Measurements from ENCODE around the gene PRMT7.

The PRMT7 gene

DNA sequence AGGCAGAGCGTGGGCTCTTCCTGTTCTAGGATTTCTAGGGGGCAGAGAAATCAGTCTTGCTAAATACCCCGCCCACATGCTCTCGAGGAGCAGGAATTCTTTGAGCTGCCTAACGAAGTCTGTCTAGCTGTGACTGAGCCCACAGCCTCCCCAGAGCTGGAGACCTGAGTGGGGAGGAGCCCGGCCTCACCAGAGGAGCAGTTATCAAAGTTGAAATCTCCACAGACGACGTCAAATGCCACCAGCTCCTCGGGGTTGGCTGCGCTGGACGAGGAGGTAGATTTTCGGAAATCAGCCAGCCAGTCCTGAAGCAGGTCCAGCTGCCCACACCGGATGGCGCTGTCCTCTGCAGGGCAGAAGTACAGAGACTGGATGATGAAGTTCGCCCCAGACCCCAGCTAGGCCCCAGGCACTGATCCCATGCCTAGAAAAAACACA is 53.8 kb downstream of the PRMT7 start:
- DNase-seq: no peak

- no peak for DNase-seq
These were observed 54.5 kb downstream of the PRMT7 start for GRCh38 chr16:68365167-68365817.

DNA sequence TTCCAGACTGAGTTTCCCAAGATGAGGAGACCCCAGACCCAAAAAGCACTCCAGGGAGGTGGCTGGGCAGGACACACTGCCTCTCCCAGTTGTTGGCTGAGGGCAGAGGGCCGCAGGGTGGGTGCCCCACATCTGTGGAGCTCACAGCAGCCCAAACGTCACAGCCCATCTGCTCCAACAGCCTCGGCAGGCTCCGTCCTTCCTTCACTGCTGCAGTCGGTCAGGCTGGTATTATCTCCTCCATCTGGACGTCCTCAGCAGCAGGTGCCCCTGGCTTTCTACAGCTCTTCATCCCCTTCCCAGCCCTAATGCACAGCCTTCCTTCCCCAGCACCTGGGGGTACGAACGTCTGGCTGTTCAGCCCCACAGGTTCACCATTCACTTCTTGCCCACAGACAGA is 55.2 kb downstream of the PRMT7 start:
- DNase-seq: no peak

DNA sequence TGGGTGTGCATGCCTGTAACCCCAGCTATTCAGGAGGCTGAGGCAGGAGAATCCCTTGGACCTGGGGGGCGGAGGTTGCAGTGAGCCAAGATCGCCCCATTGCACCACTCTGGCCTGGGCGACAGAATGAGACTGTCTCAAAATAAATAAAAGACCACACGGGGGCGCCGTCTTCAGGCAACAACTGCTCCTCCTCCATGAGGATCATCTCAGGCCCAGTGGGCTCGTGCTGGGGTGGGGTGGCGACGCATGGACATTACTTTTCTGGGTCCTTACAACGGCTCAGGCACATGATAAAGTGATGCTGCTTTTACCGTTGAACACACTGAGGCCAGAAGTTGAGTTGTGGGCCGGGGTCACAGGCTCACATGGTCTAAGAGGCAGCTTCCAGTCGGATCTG is 56.2 kb downstream of the PRMT7 start:
- DNase-seq: peak in 1 of 2 experiments; percentile 45

- DNase-seq: no peak
These were observed 56.6 kb downstream of the PRMT7 start for GRCh38 chr16:68367440-68367839.

DNA sequence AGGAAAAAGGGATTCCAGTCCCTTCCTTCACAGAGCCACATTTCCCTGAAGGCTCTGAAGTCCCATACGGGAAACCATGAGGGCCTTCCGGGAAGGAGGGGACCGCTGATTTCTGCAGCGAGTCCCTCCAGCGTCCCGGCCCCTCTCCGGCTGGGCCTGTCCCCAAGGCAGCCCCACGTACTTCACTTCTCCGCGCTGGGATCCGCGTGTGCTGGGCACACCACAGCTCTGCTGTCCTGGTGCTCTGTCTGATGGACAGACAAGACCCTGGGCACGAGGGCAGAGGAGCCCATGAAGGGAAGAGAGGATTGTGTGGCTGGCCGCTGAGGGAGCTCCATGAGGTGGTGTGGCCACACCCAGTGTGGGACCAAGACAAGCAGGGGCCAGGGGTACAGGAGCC is 57.1 kb downstream of the PRMT7 start:
- no peak for DNase-seq

- DNase-seq: no peak
These were observed 57.6 kb downstream of the PRMT7 start for GRCh38 chr16:68368301-68368888.

DNA sequence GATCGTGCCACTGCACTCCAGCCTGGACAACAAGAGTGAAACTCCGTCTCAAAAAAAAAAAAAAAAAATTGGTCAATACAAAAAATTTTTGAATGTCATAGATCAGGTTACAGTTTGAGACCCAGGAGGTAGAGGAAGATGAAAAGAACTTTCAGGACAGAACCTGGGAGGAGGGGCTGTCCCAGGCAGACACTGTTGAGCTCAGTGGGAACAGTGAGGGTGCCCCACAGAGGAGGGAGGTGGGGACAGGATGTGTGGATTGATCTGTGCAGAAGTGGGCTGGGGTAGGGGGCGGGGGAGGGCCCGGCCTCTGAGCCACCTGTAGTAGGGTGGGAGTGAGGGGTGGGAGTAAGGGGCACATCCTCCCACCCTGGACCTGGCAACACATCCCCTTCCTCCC is 58.3 kb downstream of the PRMT7 start:
- DNase-seq: no peak

GRCh38 chr16:68369697-68370580 is 59.1 kb downstream of the PRMT7 start:
- DNase-seq: no peak

- DNase-seq: no peak
These were observed 59.9 kb downstream of the PRMT7 start for GRCh38 chr16:68370581-68371275.

DNA sequence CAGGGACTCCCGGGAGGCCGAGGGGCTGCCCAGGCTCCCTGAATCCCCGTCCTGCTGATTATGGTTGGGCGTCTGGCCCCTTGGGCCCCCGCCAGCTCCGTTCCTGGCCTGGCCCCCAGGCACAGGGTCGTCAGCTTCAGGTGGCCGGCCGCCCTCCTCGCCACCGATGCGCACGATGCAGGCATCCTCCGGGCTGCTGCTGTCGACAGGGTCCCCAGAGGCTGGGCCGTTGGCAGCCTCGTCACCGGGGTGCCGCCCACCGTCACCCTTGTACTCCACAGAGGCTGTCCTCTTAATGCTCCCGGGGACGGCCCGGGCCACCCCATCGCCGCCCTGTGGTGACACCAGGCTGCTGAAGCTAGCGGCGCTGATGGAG is 60.4 kb downstream of the PRMT7 start:
- no peak for DNase-seq

GRCh38 chr16:68371706-68372380 is 61.0 kb downstream of the PRMT7 start:
- DNase-seq: no peak

DNA sequence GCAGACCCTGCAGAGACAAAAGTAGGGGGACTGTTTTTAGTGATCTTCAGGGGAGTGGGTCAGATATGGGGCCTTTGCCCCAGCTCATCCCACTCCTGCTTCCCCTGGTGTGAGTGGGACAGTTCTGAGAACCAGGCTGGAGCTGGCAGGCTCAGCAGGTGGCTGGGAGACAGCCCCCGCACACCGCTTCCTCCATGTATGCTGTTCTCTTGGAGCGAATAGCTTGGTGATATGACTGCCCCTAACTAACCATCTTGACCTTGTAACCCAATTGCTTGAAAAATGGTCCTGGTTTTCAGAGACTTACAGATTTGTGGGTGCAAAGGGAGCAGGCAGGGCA is 61.5 kb downstream of the PRMT7 start:
- DNase-seq: no peak

DNA sequence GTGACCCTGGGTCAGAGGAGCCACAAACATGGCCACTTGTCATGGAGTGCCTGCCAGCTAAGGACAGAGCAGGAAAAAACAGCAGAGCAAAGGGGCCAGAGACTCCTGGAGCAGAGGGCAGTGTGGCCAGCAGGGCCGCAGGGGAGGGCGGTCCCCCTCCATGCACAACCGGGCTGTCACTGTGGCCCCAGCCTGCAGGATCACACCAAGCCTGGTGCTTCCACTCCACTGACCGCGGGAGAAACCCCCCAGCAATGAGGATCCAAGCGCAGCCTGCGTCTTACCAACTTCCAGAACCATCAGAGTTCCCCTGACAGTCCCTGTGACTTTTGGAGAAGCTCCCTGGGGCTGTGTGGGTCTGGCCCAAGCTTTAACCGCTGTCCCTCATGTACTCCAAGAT is 62.0 kb downstream of the PRMT7 start:
- DNase-seq: no peak

GRCh38 chr16:68373528-68374245 is 62.9 kb downstream of the PRMT7 start:
- no peak for DNase-seq

DNA sequence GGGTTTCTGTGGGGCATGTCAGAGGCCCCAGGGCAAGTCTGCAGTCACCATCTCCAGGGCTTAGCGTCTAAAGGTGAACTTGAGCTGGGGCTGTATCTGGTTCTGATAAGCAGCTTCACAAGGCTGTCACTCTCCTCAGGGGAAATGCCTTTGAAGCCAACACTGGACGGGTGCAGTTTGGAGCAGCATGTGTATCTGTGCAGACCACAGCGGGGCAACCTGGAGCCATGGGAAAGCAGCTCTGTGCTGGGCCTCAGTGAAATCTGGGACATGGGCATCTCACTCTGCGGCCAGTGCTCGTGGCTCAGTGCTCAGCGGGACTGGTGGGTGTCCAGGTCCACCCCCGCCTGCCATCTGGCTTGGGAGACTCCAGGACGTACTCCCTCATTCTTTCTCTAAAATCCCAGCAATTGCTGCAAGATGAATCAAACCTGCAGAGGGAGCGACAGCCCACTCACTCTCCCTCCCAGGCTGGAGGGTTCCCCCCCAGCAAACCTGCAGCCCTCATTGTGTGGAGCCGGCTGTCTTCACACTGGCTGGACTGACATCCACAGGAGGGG is 63.5 kb downstream of the PRMT7 start:
- DNase-seq: no peak

GRCh38 chr16:68374961-68375660 is 64.3 kb downstream of the PRMT7 start:
- peak in 1 of 2 experiments; percentile 26 for DNase-seq

DNA sequence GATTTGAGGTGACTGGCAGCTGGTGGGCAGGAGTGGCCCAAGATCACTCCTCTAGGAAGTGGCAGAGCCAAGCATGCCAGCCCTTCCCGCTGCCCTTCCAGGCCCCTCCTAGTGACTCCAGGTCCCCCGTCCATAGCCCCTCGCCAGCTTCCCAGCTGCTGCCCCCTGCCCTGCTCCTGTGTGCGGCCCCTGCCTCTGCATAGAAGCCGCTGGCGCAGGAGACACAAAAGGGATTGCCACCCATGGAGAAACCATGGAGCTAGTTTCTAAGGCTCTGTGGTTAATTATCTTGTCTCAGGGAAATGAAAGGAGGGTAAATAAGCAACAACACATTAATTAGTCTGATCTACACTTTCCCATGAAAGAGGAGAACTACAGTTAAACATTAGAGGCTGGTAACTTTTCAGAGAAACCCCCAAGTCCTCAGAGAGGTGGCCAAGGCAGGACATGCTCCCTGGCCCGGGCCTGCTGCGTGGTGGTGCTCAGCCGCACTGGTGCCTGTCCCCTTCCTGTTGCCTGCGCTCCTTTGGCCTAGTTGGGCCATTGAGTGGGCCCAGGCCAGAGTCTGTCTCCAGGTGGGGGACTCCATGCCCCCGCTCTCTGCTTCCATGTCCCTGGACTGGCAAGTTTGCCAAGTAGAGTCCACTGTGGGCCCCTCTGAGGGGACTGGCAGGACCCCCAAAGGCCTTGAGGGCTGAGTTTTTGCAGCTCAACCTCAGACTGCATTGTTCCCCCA is 65.2 kb downstream of the PRMT7 start:
- DNase-seq: no peak

GRCh38 chr16:68376590-68376989 is 65.8 kb downstream of the PRMT7 start:
- no peak for DNase-seq

GRCh38 chr16:68377221-68377620 is 66.4 kb downstream of the PRMT7 start:
- no peak for DNase-seq

Measured in NCI-H526 (cell line).